ENCODE measurements around the gene MAST4.
"Not testable (repeated sequence)": the region's sequence is repeated elsewhere in the genome, so short reads cannot be mapped to it uniquely, and the experiment has no call there.

The MAST4 gene

GRCh38 chr5:66647146-66647856 is 51.1 kb downstream of the MAST4 start:
- no peak for DNase-seq

GRCh38 chr5:66652818-66653217 is 56.6 kb downstream of the MAST4 start:
- DNase-seq = no peak

- DNase-seq = no peak
Observed at GRCh38 chr5:66653325-66653724, 57.1 kb downstream of the MAST4 start.

- DNase-seq = no peak
Observed at GRCh38 chr5:66655395-66656324, 59.5 kb downstream of the MAST4 start.

- DNase-seq = no peak
Observed at GRCh38 chr5:66658516-66658915, 62.3 kb downstream of the MAST4 start.

- no peak for DNase-seq
Observed at GRCh38 chr5:66659780-66660179, 63.6 kb downstream of the MAST4 start.

- DNase-seq = no peak
Observed at GRCh38 chr5:66660396-66660795, 64.2 kb downstream of the MAST4 start.

- no peak for DNase-seq
Observed at GRCh38 chr5:66661149-66661548, 65.0 kb downstream of the MAST4 start.

- DNase-seq = no peak
Observed at GRCh38 chr5:66666778-66667177, 70.6 kb downstream of the MAST4 start.

GRCh38 chr5:66669086-66669861 is 73.1 kb downstream of the MAST4 start:
- no peak for DNase-seq

- no peak for DNase-seq
Observed at GRCh38 chr5:66669862-66670195, 73.6 kb downstream of the MAST4 start.

- no peak for DNase-seq
Observed at GRCh38 chr5:66671305-66671704, 75.1 kb downstream of the MAST4 start.

- DNase-seq = no peak
Observed at GRCh38 chr5:66674802-66675201, 78.6 kb downstream of the MAST4 start.

GRCh38 chr5:66675406-66675805 is 79.2 kb downstream of the MAST4 start:
- DNase-seq = no peak

GRCh38 chr5:66680221-66680620 is 84.0 kb downstream of the MAST4 start:
- no peak for DNase-seq

GRCh38 chr5:66680804-66681203 is 84.6 kb downstream of the MAST4 start:
- DNase-seq = no peak

GRCh38 chr5:66684663-66685062 is 88.5 kb downstream of the MAST4 start:
- DNase-seq = no peak

- DNase-seq = no peak
Observed at GRCh38 chr5:66689522-66690220, 93.5 kb downstream of the MAST4 start.

GRCh38 chr5:66694036-66694435 is 97.8 kb downstream of the MAST4 start:
- no peak for DNase-seq

GRCh38 chr5:66695840-66696239 is 99.6 kb downstream of the MAST4 start:
- DNase-seq = not testable (repeated sequence)

GRCh38 chr5:66697796-66698564 is 101.8 kb downstream of the MAST4 start:
- DNase-seq = no peak

- DNase-seq = no peak
Observed at GRCh38 chr5:66701244-66701643, 105.1 kb downstream of the MAST4 start.
